ENCODE measurements around the gene OSBPL7.
"Not testable (repeated sequence)": the region's sequence is repeated elsewhere in the genome, so short reads cannot be mapped to it uniquely, and the experiment has no call there.

OSBPL7 gene

GRCh38 chr17:47804461-47804860 lies 17.1 kb downstream of the OSBPL7 start:
- DNase-seq = no peak

- DNase-seq = no peak
These were observed 17.8 kb downstream of the OSBPL7 start for GRCh38 chr17:47803751-47804150.

GRCh38 chr17:47803201-47803600 lies 18.4 kb downstream of the OSBPL7 start:
- DNase-seq = no peak

GRCh38 chr17:47802341-47803022 lies 19.1 kb downstream of the OSBPL7 start:
- DNase-seq = peak; percentile 52 to 60

GRCh38 chr17:47801906-47802305 lies 19.7 kb downstream of the OSBPL7 start:
- no peak for DNase-seq

- no peak for DNase-seq
These were observed 20.3 kb downstream of the OSBPL7 start for GRCh38 chr17:47801176-47801765.

- no peak for DNase-seq
These were observed 20.9 kb downstream of the OSBPL7 start for GRCh38 chr17:47800686-47801085.

GRCh38 chr17:47797797-47798196 lies 23.8 kb downstream of the OSBPL7 start:
- no peak for DNase-seq

- no peak for DNase-seq
These were observed 28.6 kb downstream of the OSBPL7 start for GRCh38 chr17:47792979-47793378.

GRCh38 chr17:47792457-47792856 lies 29.1 kb downstream of the OSBPL7 start:
- no peak for DNase-seq

- DNase-seq = no peak
These were observed 30.6 kb downstream of the OSBPL7 start for GRCh38 chr17:47791025-47791424.

- DNase-seq = peak; percentile 41 to 56
These were observed 31.7 kb downstream of the OSBPL7 start for GRCh38 chr17:47789611-47790561.

- no peak for DNase-seq
These were observed 36.0 kb downstream of the OSBPL7 start for GRCh38 chr17:47785538-47786123.

- no peak for DNase-seq
These were observed 40.2 kb downstream of the OSBPL7 start for GRCh38 chr17:47781397-47781796.

GRCh38 chr17:47778184-47778635 lies 43.4 kb downstream of the OSBPL7 start:
- no peak for DNase-seq

- DNase-seq = peak in 1 of 2 experiments; percentile 31
These were observed 45.0 kb downstream of the OSBPL7 start for GRCh38 chr17:47776330-47777197.

- DNase-seq = no peak
These were observed 46.5 kb downstream of the OSBPL7 start for GRCh38 chr17:47774987-47775580.

- DNase-seq = no peak
These were observed 47.3 kb downstream of the OSBPL7 start for GRCh38 chr17:47774331-47774730.

- not testable (repeated sequence) for DNase-seq
These were observed 47.9 kb downstream of the OSBPL7 start for GRCh38 chr17:47773649-47774048.

GRCh38 chr17:47763913-47764582 lies 57.5 kb downstream of the OSBPL7 start:
- DNase-seq = no peak

- DNase-seq = no peak
These were observed 58.9 kb downstream of the OSBPL7 start for GRCh38 chr17:47762728-47763127.
